Gastrocnemius medialis (tissue), 4 donors: ENCODE measurements around the gene STAT5B. TPM values are rescaled to one million over a fixed set of nuclear protein-coding genes. Genes with fewer than 3 reads are reported as not detected.
A peak's percentile ranks its signal among the peaks of the same experiment; 100 is the strongest.
"Not testable (repeated sequence)": the region's sequence is repeated elsewhere in the genome, so short reads cannot be mapped to it uniquely, and the experiment has no call there.

ENCODE experiments used
- ATAC-seq, 2 donors: fragments of 150-250 bp; one replicate each; pipeline ENCODE4 v1.9.1; 2016
- DNase-seq, 2 donors: peaks; one replicate each; pipeline ENCODE4 v3.0.0-alpha.2; 2019
- H3K27ac ChIP-seq, 4 donors: fragments of 200-600 bp; sonication (generic); 1 replicate in 1 of 4; 2 replicates in 3 of 4; pipeline ENCODE4 v1.5.1; 2016 to 2018; ENCODE audit warnings: mild to moderate bottlenecking in 2 of 4, moderate library complexity in 1 of 4
- H3K27me3 ChIP-seq, 3 donors: fragments of 200-600 bp; sonication (generic) in 2 of 3; 1 replicate in 1 of 3; 2 replicates in 2 of 3; pipeline versions ENCODE4 v1.5.1 to v1.6.0; 2016 to 2019; ENCODE audit warnings: mild to moderate bottlenecking in 1 of 3, moderate library complexity in 1 of 3
- H3K36me3 ChIP-seq, 2 donors: fragments of 200-600 bp; sonication (generic) in 1 of 2; one replicate each; pipeline ENCODE4 v1.5.1; 2017 to 2018
- H3K4me1 ChIP-seq, 2 donors: fragments of 200-600 bp; sonication (generic) in 1 of 2; one replicate each; pipeline ENCODE4 v1.5.1; 2016 to 2017; ENCODE audit warnings: mild to moderate bottlenecking in 2 of 2
- H3K4me3 ChIP-seq, 4 donors: fragments of 200-600 bp; sonication (generic) in 3 of 4; 1 replicate in 1 of 4; 2 replicates in 3 of 4; pipeline ENCODE4 v1.5.1; 2016 to 2019; ENCODE audit warnings: mild to moderate bottlenecking in 2 of 4
- H3K9me3 ChIP-seq, 3 donors: fragments of 200-600 bp; sonication (generic) in 2 of 3; 1 replicate in 1 of 3; 2 replicates in 2 of 3; pipeline ENCODE4 v1.5.1; 2016 to 2019
- CTCF ChIP-seq, 5 experiments: fragments of 450-650 bp in 3 of 5; fragments of 200-600 bp in 2 of 5; sonication (generic) in 2 of 5; IDR thresholded peaks in 4 of 5; conservative IDR thresholded peaks in 1 of 5; 1 replicate in 4 of 5; 2 replicates in 1 of 5; pipeline ENCODE4 v1.5.1; 2016 to 2019; ENCODE audit warnings: antibody characterized with exemption in 5 of 5, mild to moderate bottlenecking in 3 of 5, moderate library complexity in 3 of 5
- POLR2A ChIP-seq, 2 donors: fragments of 450-650 bp; IDR thresholded peaks; one replicate each; pipeline ENCODE4 v1.6.1; 2017; ENCODE audit warnings: antibody characterized with exemption in 2 of 2, mild to moderate bottlenecking in 2 of 2, moderate library complexity in 2 of 2
- in situ Hi-C, 4 donors: fragments of 200-750 bp; cut with MboI; loops; one replicate each; pipeline versions ENCODE4 v1.15.0 to v1.8.0; 2017; ENCODE audit warnings: low sequenced_read_pairs in 4 of 4
- intact Hi-C: fragments of 100-400 bp; cut with DNase I; formaldehyde crosslinking; loops from one replicate; pipeline ENCODE4 v1.15.1; 2023; ENCODE audit warnings: low total_unique reads
- total RNA-seq, 4 donors: library from RNA; depleted of rRNA; stranded (reverse); fragments of >200 nt; gene quantifications; one replicate each; pipeline versions ENCODE4 v1.1.0 to v1.2.3, GENCODE V29; 2016

Gene STAT5B
- total RNA-seq, 4 donors from 2014 or later = 77.3 to 150 (median 80.7) TPM

GRCh38 chr17:42248351-42249179 is 27.6 kb downstream of the STAT5B start:
- H3K27ac ChIP-seq = peak overlapping the region; percentile 86 to 95 (median 92)
- peaks cover 54 to 69% of the 10 kb centered on the region in 2 donors for H3K4me1 ChIP-seq
- peak overlapping the region; percentile 24 to 49 (median 40) for H3K4me3 ChIP-seq
- TF ChIP-seq POLR2A (IDR thresholded peaks at IDR 0.05) (peak; percentile 15 to 52), CTCF (IDR thresholded peaks at IDR 0.05 in 4 of 5, conservative IDR thresholded peaks at IDR 0.05 in 1 of 5) (peak in 1 of 5 experiments; percentile 9)
- intact Hi-C loops (no loop called here), in situ Hi-C loops (no loop called here)
- H3K36me3 ChIP-seq = no peaks in the 10 kb centered on the region
- H3K27me3 ChIP-seq = no peaks in the 10 kb centered on the region
- DNase-seq = peak; percentile 90 to 91
- peak; percentile 98 to 99 for ATAC-seq
- no peaks in the 10 kb centered on the region for H3K9me3 ChIP-seq

- H3K27ac ChIP-seq = peak overlapping the region; percentile 86 to 95 (median 92)
- H3K36me3 ChIP-seq = no peaks in the 10 kb centered on the region
- DNase-seq (no peak), ATAC-seq (no peak)
- TF ChIP-seq POLR2A (IDR thresholded peaks at IDR 0.05) = no peak
- TF ChIP-seq CTCF (IDR thresholded peaks at IDR 0.05 in 4 of 5, conservative IDR thresholded peaks at IDR 0.05 in 1 of 5) = no peak
- H3K9me3 ChIP-seq = no peaks in the 10 kb centered on the region
- in situ Hi-C loops (no loop called here), intact Hi-C loops (no loop called here)
- peaks cover 49 to 69% of the 10 kb centered on the region in 2 donors for H3K4me1 ChIP-seq
- H3K4me3 ChIP-seq = no peak overlapping the region
- no peaks in the 10 kb centered on the region for H3K27me3 ChIP-seq
Observed at GRCh38 chr17:42247734-42248133, 28.5 kb downstream of the STAT5B start.

- TF ChIP-seq CTCF (IDR thresholded peaks at IDR 0.05 in 4 of 5, conservative IDR thresholded peaks at IDR 0.05 in 1 of 5) = no peak
- TF ChIP-seq POLR2A (IDR thresholded peaks at IDR 0.05) = no peak
- no peaks in the 10 kb centered on the region for H3K36me3 ChIP-seq
- intact Hi-C loops = no loop called here
- H3K4me3 ChIP-seq = no peak overlapping the region
- in situ Hi-C loops = no loop called here
- H3K9me3 ChIP-seq = no peaks in the 10 kb centered on the region
- no peak for ATAC-seq
- peak overlapping the region; percentile 86 to 95 (median 92) for H3K27ac ChIP-seq
- H3K4me1 ChIP-seq = peaks cover 49 to 68% of the 10 kb centered on the region in 2 donors
- H3K27me3 ChIP-seq = no peaks in the 10 kb centered on the region
- DNase-seq = no peak
Observed at GRCh38 chr17:42246515-42246914, 29.7 kb downstream of the STAT5B start.

- H3K27ac ChIP-seq, H3K36me3 ChIP-seq, ATAC-seq, DNase-seq, H3K27me3 ChIP-seq, H3K4me3 ChIP-seq, intact Hi-C loops, in situ Hi-C loops, H3K9me3 ChIP-seq: not testable (repeated sequence)
- H3K4me1 ChIP-seq = peaks cover 40 to 66% of the 10 kb centered on the region in 2 donors
Observed at GRCh38 chr17:42245183-42245582, 31.0 kb downstream of the STAT5B start.

- H3K4me1 ChIP-seq = peaks cover 30 to 61% of the 10 kb centered on the region in 2 donors
- peak overlapping the region in 1 of 4 donors; percentile 51 for H3K27ac ChIP-seq
- H3K9me3 ChIP-seq, ATAC-seq, H3K27me3 ChIP-seq, DNase-seq, H3K4me3 ChIP-seq, H3K36me3 ChIP-seq, in situ Hi-C loops, intact Hi-C loops: not testable (repeated sequence)
Observed at GRCh38 chr17:42244116-42244515, 32.1 kb downstream of the STAT5B start.
